Stimulated activated CD8-positive, alpha-beta memory T cell treated with anti-CD3 and anti-CD28 coated beads, Interleukin-7, amount 100 ng/mL, for 4 hours (primary cell): ENCODE results near the gene CXCL12.

Source experiments
- DNase-seq, 2 donors: peaks; one replicate each; pipeline ENCODE4 v3.0.0-alpha.2; 2020; ENCODE audit warnings: low read depth in 2 of 2

Gene CXCL12

GRCh38 chr10:44385026-44385695, at the start of gene CXCL12:
TSS of gene CXCL12 (minus strand) at chr10:44385097. CDS start at chr10:44385005, 92 bp downstream.
- no peak for DNase-seq

- no peak for DNase-seq
Measured at GRCh38 chr10:44427479-44427878, 42.6 kb upstream of the CXCL12 start.

- DNase-seq = no peak
Measured at GRCh38 chr10:44427037-44427436, 42.1 kb upstream of the CXCL12 start.

- no peak for DNase-seq
Measured at GRCh38 chr10:44426247-44427034, 41.5 kb upstream of the CXCL12 start.

- no peak for DNase-seq
Measured at GRCh38 chr10:44425466-44425865, 40.6 kb upstream of the CXCL12 start.

- no peak for DNase-seq
Measured at GRCh38 chr10:44424957-44425356, 40.1 kb upstream of the CXCL12 start.

GRCh38 chr10:44424298-44424697, 39.4 kb upstream of the CXCL12 start:
- no peak for DNase-seq

- DNase-seq = no peak
Measured at GRCh38 chr10:44422570-44423101, 37.7 kb upstream of the CXCL12 start.

GRCh38 chr10:44422153-44422552, 37.3 kb upstream of the CXCL12 start:
- no peak for DNase-seq

GRCh38 chr10:44419790-44420549, 35.1 kb upstream of the CXCL12 start:
- no peak for DNase-seq

GRCh38 chr10:44418637-44419036, 33.7 kb upstream of the CXCL12 start:
- no peak for DNase-seq

- DNase-seq = no peak
Measured at GRCh38 chr10:44417761-44418160, 32.9 kb upstream of the CXCL12 start.

GRCh38 chr10:44416936-44417335, 32.0 kb upstream of the CXCL12 start:
- DNase-seq = no peak

GRCh38 chr10:44416021-44416771, 31.3 kb upstream of the CXCL12 start:
- no peak for DNase-seq

- no peak for DNase-seq
Measured at GRCh38 chr10:44415121-44415520, 30.2 kb upstream of the CXCL12 start.

- DNase-seq = no peak
Measured at GRCh38 chr10:44413416-44413815, 28.5 kb upstream of the CXCL12 start.

- DNase-seq = no peak
Measured at GRCh38 chr10:44411251-44411650, 26.4 kb upstream of the CXCL12 start.

- no peak for DNase-seq
Measured at GRCh38 chr10:44404741-44405437, 20.0 kb upstream of the CXCL12 start.

- no peak for DNase-seq
Measured at GRCh38 chr10:44402465-44403195, 17.7 kb upstream of the CXCL12 start.

GRCh38 chr10:44400541-44400940, 15.6 kb upstream of the CXCL12 start:
- DNase-seq = no peak
